AG04450 (cell line): ENCODE data around the gene KLK3. TPM values are rescaled to one million over a fixed set of nuclear protein-coding genes. Genes with fewer than 3 reads are reported as not detected.

Experiments
- CTCF ChIA-PET: fragments of 300-600, 350-600 bp; formaldehyde crosslinking; extraction: SDS; loops from one replicate; lab custom pipeline; 2022; ENCODE audit warnings: antibody characterized with exemption, inconsistent platforms; lab: Charles Lee
- POLR2A ChIA-PET: fragments of 350-600 bp; formaldehyde crosslinking; extraction: SDS; loops from one replicate; lab custom pipeline; 2021; ENCODE audit warnings: antibody characterized with exemption, inconsistent platforms; lab: Yijun Ruan, JAX
- DNase-seq: peaks from one replicate; pipeline ENCODE4 v3.0.0-alpha.2; 2011; ENCODE audit warnings: low read depth, low spot score
- H3K27ac ChIP-seq: one replicate; pipeline ENCODE4 v1.5.1; 2012; ENCODE audit warnings: low read depth, low read length, control low read depth
- H3K27me3 ChIP-seq: one replicate; pipeline ENCODE4 v1.6.0; 2012; ENCODE audit warnings: low read length; ENCODE audit not compliant: control insufficient read depth, insufficient read depth
- H3K4me3 ChIP-seq: 2 replicates; pipeline ENCODE4 v1.5.1; 2011; ENCODE audit warnings: mild to moderate bottlenecking, low read depth, low read length, control low read depth
- H3K9me3 ChIP-seq: 2 replicates; pipeline ENCODE4 v1.5.1; 2012; ENCODE audit warnings: low read length; ENCODE audit not compliant: control insufficient read depth, insufficient read depth
- polyA plus RNA-seq: library from polyadenylated mRNA; depleted of rRNA; stranded (reverse); fragments of >200 nt; gene quantifications from 2 replicates; pipeline ENCODE4 v1.2.3, GENCODE V29; 2011
- TF ChIP-seq, protein P1 (sequence below): IDR thresholded peaks from 2 replicates; pipeline ENCODE4 v1.5.1; 2011; ENCODE audit warnings: low read depth, low read length, control low read depth, inconsistent platforms

KLK3 gene
- polyA plus RNA-seq, 1 experiment: not detected

DNA sequence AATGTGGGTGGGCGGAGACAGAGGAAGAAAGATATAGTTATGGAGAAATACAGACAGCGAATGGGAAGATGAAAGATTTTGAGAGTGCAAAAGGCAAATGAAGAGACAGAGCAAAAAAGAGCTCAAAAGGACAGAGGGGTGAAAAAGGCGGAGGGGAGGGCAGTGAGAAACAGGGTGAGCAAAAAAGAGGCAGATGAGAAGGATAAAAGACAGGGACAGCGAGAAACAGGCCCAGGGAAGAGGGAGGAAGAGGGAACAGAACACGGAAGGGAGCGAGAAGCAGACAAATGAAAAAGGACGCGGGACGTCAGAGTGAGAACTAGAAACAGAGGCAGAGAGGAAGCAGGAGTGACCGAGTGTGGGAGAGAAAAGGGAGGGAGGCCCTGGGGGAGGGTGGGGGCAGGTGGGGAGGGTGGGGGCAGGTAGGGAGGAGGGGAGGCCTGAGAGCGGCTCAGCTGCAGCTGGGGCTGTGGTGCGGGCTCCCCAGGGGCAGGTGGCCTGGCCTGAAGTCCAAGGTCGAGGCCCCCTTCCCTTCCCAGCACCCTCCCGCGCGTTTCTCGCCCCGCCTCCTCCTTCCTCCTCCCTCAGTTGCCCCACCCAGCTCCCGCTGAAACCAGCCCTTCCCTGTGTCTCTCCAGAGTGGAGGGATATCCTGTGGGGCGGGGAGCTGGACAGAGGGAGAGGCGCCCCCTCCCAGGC lies 34.0 kb upstream of the KLK3 start:
- no peak overlapping the region for H3K27ac ChIP-seq
- H3K9me3 ChIP-seq: peaks cover 6% of the 10 kb centered on the region; the same call in 1 of the 2 replicates
- DNase-seq: no peak
- POLR2A ChIA-PET: no interaction called here
- peaks cover 40% of the 10 kb centered on the region for H3K27me3 ChIP-seq
- no peak overlapping the region for H3K4me3 ChIP-seq
- CTCF ChIA-PET: no interaction called here
- TF ChIP-seq, protein P1, sequence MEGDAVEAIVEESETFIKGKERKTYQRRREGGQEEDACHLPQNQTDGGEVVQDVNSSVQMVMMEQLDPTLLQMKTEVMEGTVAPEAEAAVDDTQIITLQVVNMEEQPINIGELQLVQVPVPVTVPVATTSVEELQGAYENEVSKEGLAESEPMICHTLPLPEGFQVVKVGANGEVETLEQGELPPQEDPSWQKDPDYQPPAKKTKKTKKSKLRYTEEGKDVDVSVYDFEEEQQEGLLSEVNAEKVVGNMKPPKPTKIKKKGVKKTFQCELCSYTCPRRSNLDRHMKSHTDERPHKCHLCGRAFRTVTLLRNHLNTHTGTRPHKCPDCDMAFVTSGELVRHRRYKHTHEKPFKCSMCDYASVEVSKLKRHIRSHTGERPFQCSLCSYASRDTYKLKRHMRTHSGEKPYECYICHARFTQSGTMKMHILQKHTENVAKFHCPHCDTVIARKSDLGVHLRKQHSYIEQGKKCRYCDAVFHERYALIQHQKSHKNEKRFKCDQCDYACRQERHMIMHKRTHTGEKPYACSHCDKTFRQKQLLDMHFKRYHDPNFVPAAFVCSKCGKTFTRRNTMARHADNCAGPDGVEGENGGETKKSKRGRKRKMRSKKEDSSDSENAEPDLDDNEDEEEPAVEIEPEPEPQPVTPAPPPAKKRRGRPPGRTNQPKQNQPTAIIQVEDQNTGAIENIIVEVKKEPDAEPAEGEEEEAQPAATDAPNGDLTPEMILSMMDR: no peak

GRCh38 chr19:50821248-50821612 lies 33.5 kb upstream of the KLK3 start:
- DNase-seq: no peak
- Histone ChIP-seq H3K9me3 (peaks cover 6% of the 10 kb centered on the region; the same call in 1 of the 2 replicates), H3K4me3 (no peak overlapping the region), H3K27ac (no peak overlapping the region), H3K27me3 (peaks cover 40% of the 10 kb centered on the region)
- TF ChIP-seq, protein P1: no peak
- ChIA-PET CTCF (no interaction called here), POLR2A (no interaction called here)

- TF ChIP-seq, protein P1: no peak
- Histone ChIP-seq H3K4me3 (no peak overlapping the region), H3K27ac (no peak overlapping the region), H3K27me3 (peaks cover 40% of the 10 kb centered on the region), H3K9me3 (peaks cover 6% of the 10 kb centered on the region; the same call in 1 of the 2 replicates)
- ChIA-PET POLR2A (no interaction called here), CTCF (no interaction called here)
- DNase-seq: no peak
These were observed 33.1 kb upstream of the KLK3 start for GRCh38 chr19:50821622-50822021.

DNA sequence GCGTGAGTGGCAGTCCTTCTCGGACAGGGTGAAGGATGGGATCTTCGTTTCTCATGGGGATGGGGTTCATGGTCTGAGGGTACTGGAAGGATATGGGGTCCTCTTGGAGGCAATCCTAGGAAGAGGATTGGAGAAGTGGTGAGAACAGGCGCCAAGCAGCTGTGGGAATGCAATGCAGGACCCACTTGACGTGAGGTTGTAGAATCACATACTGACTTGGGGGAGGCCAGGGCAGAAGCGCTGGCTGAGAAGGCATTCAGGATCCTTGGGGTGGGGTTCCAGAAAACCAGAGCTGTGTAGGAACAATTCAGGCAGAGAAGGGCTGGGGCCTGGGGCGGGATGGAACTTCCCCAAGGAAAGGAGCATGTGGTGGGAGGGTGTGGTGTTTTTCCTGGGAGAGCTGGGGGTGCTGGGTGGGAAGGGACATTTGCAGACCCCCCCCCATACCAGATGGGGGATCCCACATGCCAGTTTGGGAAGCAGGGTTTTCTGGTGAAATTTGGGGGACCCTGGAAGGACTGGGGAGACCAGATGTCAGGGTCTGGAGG lies 32.0 kb upstream of the KLK3 start:
- Histone ChIP-seq H3K4me3 (no peak overlapping the region), H3K27me3 (peaks cover 39% of the 10 kb centered on the region), H3K27ac (no peak overlapping the region), H3K9me3 (peaks cover 10% of the 10 kb centered on the region; the same call in 1 of the 2 replicates)
- ChIA-PET CTCF (no interaction called here), POLR2A (no interaction called here)
- no peak for DNase-seq
- TF ChIP-seq, protein P1: no peak

DNA sequence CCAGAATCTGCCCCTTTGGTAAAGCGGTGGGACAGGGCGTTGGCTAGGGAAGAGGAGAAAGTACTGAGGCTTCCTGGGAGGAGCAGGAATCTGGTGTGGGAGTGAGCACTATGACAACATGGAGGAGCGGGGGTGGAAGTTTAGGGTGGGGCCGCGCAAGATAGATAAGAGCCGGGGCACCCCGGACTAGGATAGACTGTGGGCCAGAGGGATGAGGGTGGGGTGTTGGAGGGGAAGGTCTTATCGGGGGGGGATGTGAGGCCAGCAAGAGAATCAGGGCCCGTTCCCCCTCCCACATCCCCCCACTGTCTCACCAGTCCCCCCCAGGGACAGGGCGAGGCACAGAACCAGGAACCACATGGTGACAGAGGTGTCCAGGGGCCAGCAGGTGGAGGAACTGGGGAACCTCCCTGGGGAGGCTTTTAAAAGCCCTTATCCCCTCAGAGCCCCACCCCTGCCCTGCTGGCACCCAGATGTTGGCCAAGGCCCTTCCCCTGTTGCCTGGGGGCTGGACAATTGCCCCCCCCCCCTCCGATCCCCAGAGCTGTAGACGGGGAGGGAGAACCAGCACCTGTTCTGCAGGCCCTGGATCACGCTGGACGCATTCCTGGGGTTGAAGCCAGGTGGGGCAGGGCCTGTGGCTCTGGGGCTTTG lies 31.2 kb upstream of the KLK3 start, which contains the start of gene KLK1:
TSS of gene KLK1 (minus strand) at position 399 of the 654 bp plus-strand sequence. CDS start at position 360, 39 bp downstream.
- TF ChIP-seq, protein P1: no peak
- Histone ChIP-seq H3K27me3 (peaks cover 34% of the 10 kb centered on the region), H3K9me3 (peaks cover 5% of the 10 kb centered on the region; the same call in 1 of the 2 replicates), H3K27ac (no peak within 1 kb of the TSS), H3K4me3 (no peak within 1 kb of the TSS)
- CTCF ChIA-PET: no interaction called here
- POLR2A ChIA-PET: no interaction called here
- no peak for DNase-seq
